ENCODE results near the gene RAB3GAP1. TPM values are rescaled to one million over a fixed set of nuclear protein-coding genes. Genes with fewer than 3 reads are reported as not detected.

Gene RAB3GAP1
- total and polyA plus RNA-seq, 2 donors (not counting 1 experiment from before 2014, with no cell fraction given), result 15.6 to 62.2 TPM

DNA sequence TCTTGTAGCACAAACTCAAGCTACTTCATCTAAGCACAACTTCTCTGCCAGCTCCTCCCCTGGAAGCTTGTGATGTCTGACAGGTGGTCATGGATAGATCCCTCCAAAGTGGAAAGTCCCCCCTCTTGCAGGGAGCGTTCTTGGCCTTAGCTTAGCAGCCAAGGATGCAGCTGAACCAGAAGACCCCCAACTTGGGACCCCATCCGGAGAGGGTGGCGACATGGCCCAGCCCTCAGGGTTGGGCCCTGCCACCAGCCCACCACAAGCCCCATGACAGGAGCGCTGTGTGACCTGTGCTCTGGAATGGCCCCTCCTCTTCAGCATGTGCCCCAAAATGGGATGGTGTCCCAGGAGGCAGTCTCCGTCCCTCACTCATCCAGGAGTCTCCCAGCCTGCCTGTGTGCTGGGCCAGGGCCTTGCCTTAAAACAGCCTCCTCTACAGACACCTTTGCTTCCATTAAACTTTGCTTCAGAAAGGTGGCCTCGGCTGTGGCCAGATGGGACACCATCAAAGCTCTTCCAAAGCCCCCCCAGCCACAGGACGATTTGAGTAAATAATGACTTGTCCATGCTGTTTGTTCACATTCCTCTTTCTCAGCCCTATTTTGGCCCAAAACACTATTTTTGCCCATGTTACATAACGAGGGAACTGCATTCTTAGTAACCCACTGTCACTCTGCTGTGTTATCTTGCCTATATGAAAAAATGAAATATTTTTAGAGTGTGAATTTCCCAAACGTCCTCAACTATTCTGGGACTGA is 122.1 kb downstream of the RAB3GAP1 start:
- intact Hi-C loops (cut with micrococcal nuclease), result no loop called here
- Mint-ChIP-seq H3K27ac (no peak overlapping the region), H3K4me3 (no peak overlapping the region), H3K27me3 (no peaks in the 10 kb centered on the region), H3K9me3 (ENCODE audit: insufficient read depth) (peaks cover 9% of the 10 kb centered on the region), H3K4me1 (no peaks in the 10 kb centered on the region)
- Histone ChIP-seq H4K20me1 (ENCODE audit: control insufficient read depth, insufficient read depth, low read length, poor library complexity, severe bottlenecking) (no peaks in the 10 kb centered on the region), H3K79me2 (ENCODE audit: control insufficient read depth, insufficient read depth, low read length) (no peaks in the 10 kb centered on the region), H2AFZ (ENCODE audit: insufficient read depth, low read depth, low read length, poor library complexity, severe bottlenecking) (no peak overlapping the region), H3K9ac (ENCODE audit: low read length) (no peak overlapping the region), H3K27me3 (replicated peaks in 1 of 4; ENCODE audit: control extremely low read depth in 1 of 4, control insufficient read depth in 3 of 4, insufficient read depth in 4 of 4, low read length in 3 of 4) (no peaks in the 10 kb centered on the region), H3K4me3 (ENCODE audit: control extremely low read depth in 1 of 5, extremely low read depth in 1 of 5, insufficient read depth in 1 of 5, low read depth in 2 of 5, low read length in 4 of 5) (no peak overlapping the region), H3K4me1 (ENCODE audit: control insufficient read depth in 2 of 2, insufficient read depth in 2 of 2, low read length in 2 of 2) (no peaks in the 10 kb centered on the region), H3K36me3 (replicated peaks in 1 of 2; ENCODE audit: control extremely low read depth in 1 of 2, control insufficient read depth in 1 of 2, extremely low read depth in 1 of 2, insufficient read depth in 2 of 2, low read length in 1 of 2) (peaks cover 0 to 41% of the 10 kb centered on the region in 2 experiments), H3K9me3 (ENCODE audit: control extremely low read depth in 1 of 3, control insufficient read depth in 2 of 3, insufficient read depth in 1 of 3, low read length in 2 of 3) (peaks cover 0 to 8% (median 0%) of the 10 kb centered on the region in 3 donors), H3K4me2 (replicated peaks; ENCODE audit: low read depth, low read length, poor library complexity, severe bottlenecking) (no peak overlapping the region), H3K27ac (ENCODE audit: low read length in 2 of 2) (no peak overlapping the region)
- ChIA-PET POLR2A (no interaction called here), CTCF (interaction anchor here (1.5 kb wide), 1 partner anchor 8 kb away, joined by 5 read pairs; no protein-coding TSS in a partner anchor)
- ATAC-seq (ENCODE audit: low read depth), result no peak
- TF ChIP-seq EZH2 (IDR thresholded peaks at IDR 0.05; ENCODE audit: borderline replicate concordance, insufficient read depth, low read depth, low read length, poor library complexity, severe bottlenecking), result no peak
- TF ChIP-seq, protein P1, sequence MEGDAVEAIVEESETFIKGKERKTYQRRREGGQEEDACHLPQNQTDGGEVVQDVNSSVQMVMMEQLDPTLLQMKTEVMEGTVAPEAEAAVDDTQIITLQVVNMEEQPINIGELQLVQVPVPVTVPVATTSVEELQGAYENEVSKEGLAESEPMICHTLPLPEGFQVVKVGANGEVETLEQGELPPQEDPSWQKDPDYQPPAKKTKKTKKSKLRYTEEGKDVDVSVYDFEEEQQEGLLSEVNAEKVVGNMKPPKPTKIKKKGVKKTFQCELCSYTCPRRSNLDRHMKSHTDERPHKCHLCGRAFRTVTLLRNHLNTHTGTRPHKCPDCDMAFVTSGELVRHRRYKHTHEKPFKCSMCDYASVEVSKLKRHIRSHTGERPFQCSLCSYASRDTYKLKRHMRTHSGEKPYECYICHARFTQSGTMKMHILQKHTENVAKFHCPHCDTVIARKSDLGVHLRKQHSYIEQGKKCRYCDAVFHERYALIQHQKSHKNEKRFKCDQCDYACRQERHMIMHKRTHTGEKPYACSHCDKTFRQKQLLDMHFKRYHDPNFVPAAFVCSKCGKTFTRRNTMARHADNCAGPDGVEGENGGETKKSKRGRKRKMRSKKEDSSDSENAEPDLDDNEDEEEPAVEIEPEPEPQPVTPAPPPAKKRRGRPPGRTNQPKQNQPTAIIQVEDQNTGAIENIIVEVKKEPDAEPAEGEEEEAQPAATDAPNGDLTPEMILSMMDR (IDR thresholded peaks at IDR 0.05), result no peak
- no peak for DNase-seq
- WGBS (ENCODE audit: insufficient coverage), result 97% methylated on average over 8 of the region's 9 CpGs

- no peak overlapping the region for H3K9ac ChIP-seq (ENCODE audit: low read length)
- no peaks in the 10 kb centered on the region for H4K20me1 ChIP-seq (ENCODE audit: control insufficient read depth, insufficient read depth, low read length, poor library complexity, severe bottlenecking)
- POLR2A ChIA-PET, result no interaction called here
- Mint-ChIP-seq H3K27me3 (no peaks in the 10 kb centered on the region), H3K27ac (no peak overlapping the region), H3K4me1 (no peaks in the 10 kb centered on the region), H3K4me3 (no peak overlapping the region), H3K9me3 (ENCODE audit: insufficient read depth) (peaks cover 9% of the 10 kb centered on the region)
- H3K36me3 ChIP-seq (replicated peaks in 1 of 2; ENCODE audit: control extremely low read depth in 1 of 2, control insufficient read depth in 1 of 2, extremely low read depth in 1 of 2, insufficient read depth in 2 of 2, low read length in 1 of 2), result peaks cover 0 to 36% of the 10 kb centered on the region in 2 experiments
- intact Hi-C loops (cut with micrococcal nuclease), result no loop called here
- WGBS (ENCODE audit: insufficient coverage), result 100% methylated on average over 6 of the region's 6 CpGs
- ATAC-seq (ENCODE audit: low read depth), result no peak
- H3K4me1 ChIP-seq (ENCODE audit: control insufficient read depth in 2 of 2, insufficient read depth in 2 of 2, low read length in 2 of 2), result no peaks in the 10 kb centered on the region
- no peak overlapping the region for H3K4me3 ChIP-seq (ENCODE audit: control extremely low read depth in 1 of 5, extremely low read depth in 1 of 5, insufficient read depth in 1 of 5, low read depth in 2 of 5, low read length in 4 of 5)
- no peaks in the 10 kb centered on the region for H3K79me2 ChIP-seq (ENCODE audit: control insufficient read depth, insufficient read depth, low read length)
- no peaks in the 10 kb centered on the region for H3K27me3 ChIP-seq (replicated peaks in 1 of 4; ENCODE audit: control extremely low read depth in 1 of 4, control insufficient read depth in 3 of 4, insufficient read depth in 4 of 4, low read length in 3 of 4)
- H3K27ac ChIP-seq (ENCODE audit: low read length in 2 of 2), result no peak overlapping the region
- TF ChIP-seq EZH2 (IDR thresholded peaks at IDR 0.05; ENCODE audit: borderline replicate concordance, insufficient read depth, low read depth, low read length, poor library complexity, severe bottlenecking), result no peak
- TF ChIP-seq, protein P1 (IDR thresholded peaks at IDR 0.05), result no peak
- H3K9me3 ChIP-seq (ENCODE audit: control extremely low read depth in 1 of 3, control insufficient read depth in 2 of 3, insufficient read depth in 1 of 3, low read length in 2 of 3), result peaks cover 0 to 8% (median 0%) of the 10 kb centered on the region in 3 donors
- H2AFZ ChIP-seq (ENCODE audit: insufficient read depth, low read depth, low read length, poor library complexity, severe bottlenecking), result no peak overlapping the region
- DNase-seq, result no peak
- CTCF ChIA-PET, result no interaction called here
- H3K4me2 ChIP-seq (replicated peaks; ENCODE audit: low read depth, low read length, poor library complexity, severe bottlenecking), result no peak overlapping the region
These were observed 122.7 kb downstream of the RAB3GAP1 start for GRCh38 chr2:135174810-135175093.
